HK-2 (cell line): ENCODE measurements around the gene PTH2.
"Not testable (repeated sequence)": the region's sequence is repeated elsewhere in the genome, so short reads cannot be mapped to it uniquely, and the experiment has no call there.

Source experiments
- DNase-seq: peaks from one replicate; pipeline ENCODE4 v3.0.0-alpha.2; 2018; ENCODE audit not compliant: unreplicated experiment

Gene PTH2

GRCh38 chr19:49382639-49383038, 40.6 kb downstream of the PTH2 start:
- DNase-seq, result no peak

DNA sequence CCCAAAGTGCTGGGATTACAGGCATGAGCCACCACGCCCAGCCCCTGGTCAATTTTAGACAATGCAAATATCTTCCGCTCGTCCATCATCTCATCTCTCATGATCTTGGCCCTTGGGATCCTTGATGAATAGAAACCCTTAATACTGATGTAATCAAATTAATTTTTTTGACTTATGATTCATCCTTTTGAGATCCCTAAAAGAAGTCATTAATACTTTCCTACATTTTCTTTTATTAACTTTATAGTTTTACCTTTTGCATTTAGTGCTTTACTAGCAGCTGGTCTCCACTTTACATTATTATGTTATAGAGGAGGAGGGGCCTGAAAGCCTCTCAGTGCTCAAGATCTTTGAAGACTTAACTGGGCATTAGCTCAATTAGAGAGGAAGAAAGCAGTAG, 42.9 kb downstream of the PTH2 start:
- no peak for DNase-seq

- no peak for DNase-seq
Observed at GRCh38 chr19:49378512-49378911, 44.7 kb downstream of the PTH2 start.

DNA sequence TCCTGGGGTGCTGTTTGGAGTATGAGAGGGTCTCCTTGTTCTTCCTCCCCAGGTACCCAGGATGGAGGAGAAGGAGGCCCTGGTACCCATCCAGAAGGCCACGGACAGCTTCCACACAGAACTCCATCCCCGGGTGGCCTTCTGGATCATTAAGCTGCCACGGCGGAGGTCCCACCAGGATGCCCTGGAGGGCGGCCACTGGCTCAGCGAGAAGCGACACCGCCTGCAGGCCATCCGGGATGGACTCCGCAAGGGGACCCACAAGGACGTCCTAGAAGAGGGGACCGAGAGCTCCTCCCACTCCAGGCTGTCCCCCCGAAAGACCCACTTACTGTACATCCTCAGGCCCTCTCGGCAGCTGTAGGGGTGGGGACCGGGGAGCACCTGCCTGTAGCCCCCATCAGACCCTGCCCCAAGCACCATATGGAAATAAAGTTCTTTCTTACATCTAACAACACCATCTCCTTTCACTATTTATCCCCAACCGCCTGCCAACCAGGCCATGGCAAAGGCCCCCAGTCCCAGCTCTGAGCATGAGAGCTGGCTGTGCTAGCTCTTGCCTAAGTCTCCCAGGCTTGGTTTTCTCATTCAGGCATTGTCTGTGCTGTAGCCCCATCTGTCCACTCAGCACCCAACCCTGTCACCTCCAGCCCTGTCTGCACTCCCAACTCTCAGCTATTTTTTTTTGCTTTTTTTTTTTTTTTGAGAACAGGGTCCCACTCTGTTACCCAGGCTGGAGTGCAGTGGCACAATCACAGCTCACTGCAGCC, 48.4 kb downstream of the PTH2 start:
- DNase-seq, result no peak

DNA sequence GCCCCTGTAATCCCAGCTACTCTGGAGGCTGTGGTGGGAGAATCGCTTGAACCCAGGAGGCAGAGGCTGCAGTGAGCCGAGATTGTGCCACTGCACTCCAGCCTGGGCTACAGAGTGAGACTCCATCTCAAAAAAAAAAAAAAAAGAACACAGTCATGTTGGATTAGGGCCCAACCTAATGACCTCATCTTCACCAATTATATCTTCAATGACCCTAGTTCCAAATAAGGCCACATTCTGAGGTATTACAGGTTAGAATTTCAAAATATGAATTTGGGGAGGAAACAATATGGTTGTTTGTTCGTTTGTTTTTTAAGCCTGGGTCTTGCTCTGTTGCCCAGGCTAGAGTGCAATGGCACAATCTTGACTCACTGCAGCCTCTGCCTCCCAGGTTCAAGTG, 50.1 kb downstream of the PTH2 start:
- not testable (repeated sequence) for DNase-seq
